GM18873 (cell line): Measurements from ENCODE around the gene NTHL1.

ENCODE experiments used
- ATAC-seq: cut with Tn5 transposase; IDR thresholded peaks from one replicate; pipeline ENCODE4 v1.9.1; 2021; ENCODE audit warnings: mild to moderate bottlenecking, moderate library complexity, moderate number of reproducible peaks; ENCODE audit not compliant: unreplicated experiment, low FRiP score

NTHL1 gene

DNA sequence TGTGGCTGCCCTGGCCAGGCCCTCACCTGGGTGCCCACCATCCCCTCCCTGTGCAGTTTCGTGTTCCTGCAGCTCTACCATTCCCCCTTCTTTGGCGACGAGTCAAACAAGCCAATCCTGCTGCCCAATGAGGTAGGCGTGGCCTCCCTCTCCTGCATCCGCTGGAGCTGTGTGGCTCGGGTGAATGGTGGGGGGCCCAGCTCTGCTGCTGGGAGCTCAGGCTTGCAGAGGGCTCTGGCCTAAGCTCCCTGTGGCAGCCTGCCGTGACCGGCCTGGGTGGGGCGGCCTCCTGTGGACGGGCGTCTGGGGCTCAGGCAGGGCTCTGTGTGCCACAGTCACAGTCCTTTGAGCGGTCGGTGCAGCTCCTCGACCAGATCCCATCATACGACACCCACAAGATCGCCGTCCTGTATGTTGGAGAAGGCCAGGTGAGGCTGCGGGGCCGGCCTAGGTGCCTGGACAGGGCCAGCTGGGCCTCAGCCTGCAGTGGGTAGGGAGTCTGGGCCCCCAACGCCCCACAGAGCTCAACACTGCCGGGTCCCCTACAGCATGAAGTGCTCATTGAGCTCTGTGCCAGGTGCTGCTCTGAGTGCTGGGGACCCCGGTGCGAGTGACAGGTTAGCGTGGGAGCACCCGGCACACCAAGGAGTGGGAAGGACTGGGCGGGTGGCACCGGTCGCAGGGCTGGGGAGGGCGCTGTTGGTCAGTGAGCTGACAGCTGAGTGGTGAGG, 37.4 kb upstream of the NTHL1 start:
- ATAC-seq: no peak

- no peak for ATAC-seq
These were observed 36.5 kb upstream of the NTHL1 start for GRCh38 chr16:2083876-2084780.

- ATAC-seq: no peak
These were observed 35.8 kb upstream of the NTHL1 start for GRCh38 chr16:2083409-2083808.

- ATAC-seq: no peak
These were observed 35.3 kb upstream of the NTHL1 start for GRCh38 chr16:2082983-2083364.

- no peak for ATAC-seq
These were observed 34.7 kb upstream of the NTHL1 start for GRCh38 chr16:2082171-2082982.

DNA sequence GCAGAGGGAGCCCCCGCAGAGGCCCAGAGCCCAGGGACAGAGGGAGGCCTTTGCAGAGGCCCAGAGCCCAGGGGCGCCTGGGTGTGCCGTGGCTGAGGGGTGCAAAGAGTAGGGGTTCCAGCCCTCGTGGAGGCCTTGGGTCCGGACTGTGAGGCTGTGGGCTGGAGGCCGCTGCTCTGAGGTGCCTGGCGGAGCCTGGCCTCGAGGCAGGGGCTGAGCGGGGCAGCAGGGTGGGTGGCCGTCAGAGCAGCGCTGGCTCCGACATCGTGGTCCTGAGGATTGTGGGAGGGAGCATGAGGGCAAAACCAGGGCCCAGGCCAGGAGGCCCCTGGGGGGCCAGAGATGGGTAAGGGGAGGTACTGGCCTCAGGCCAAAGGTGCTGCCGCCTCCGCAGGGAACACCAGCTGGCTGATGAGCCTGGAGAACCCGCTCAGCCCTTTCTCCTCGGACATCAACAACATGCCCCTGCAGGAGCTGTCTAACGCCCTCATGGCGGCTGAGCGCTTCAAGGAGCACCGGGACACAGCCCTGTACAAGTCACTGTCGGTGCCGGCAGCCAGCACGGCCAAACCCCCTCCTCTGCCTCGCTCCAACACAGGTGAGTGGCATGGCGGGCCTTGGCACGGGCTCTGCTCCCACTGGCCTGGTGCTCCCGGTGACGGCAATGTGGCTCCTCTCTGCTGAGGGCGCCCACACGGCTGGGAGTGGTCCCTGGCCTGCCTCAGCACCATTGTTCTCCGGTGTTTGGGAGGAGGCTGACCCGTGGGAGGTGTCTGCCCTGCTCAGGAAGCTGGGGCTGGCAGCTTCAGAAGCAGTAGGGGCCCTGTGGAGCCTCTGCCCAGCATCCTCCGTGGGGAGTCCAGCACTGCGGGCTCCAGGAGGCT, 33.8 kb upstream of the NTHL1 start:
- ATAC-seq: no peak

GRCh38 chr16:2079991-2080390, 32.4 kb upstream of the NTHL1 start:
- ATAC-seq: no peak

DNA sequence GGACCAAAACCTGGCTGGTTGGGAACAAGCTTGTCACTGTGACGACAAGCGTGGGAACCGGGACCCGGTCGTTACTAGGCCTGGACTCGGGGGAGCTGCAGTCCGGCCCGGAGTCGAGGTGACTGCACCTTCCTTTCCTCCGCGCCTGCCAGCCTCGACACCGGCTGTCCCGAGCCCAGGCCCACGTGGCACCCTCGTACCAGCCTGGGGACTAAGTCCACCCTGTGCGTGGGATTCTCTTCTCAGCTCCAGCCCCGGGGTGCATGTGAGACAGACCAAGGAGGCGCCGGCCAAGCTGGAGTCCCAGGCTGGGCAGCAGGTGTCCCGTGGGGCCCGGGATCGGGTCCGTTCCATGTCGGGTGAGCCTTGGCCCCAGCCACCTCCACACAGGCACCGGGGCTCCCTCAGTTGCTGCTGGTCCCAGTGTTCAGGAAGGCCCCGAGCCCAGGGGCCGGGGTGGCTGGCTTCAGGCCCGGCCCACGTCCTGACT, 31.7 kb upstream of the NTHL1 start:
- ATAC-seq: no peak

- no peak for ATAC-seq
These were observed 31.1 kb upstream of the NTHL1 start for GRCh38 chr16:2078691-2079090.

GRCh38 chr16:2078096-2078495, 30.5 kb upstream of the NTHL1 start:
- no peak for ATAC-seq

- ATAC-seq: no peak
These were observed 30.1 kb upstream of the NTHL1 start for GRCh38 chr16:2077696-2078095.

GRCh38 chr16:2077016-2077415, 29.4 kb upstream of the NTHL1 start:
- no peak for ATAC-seq

GRCh38 chr16:2076072-2076865, 28.6 kb upstream of the NTHL1 start:
- no peak for ATAC-seq

GRCh38 chr16:2075631-2076030, 28.0 kb upstream of the NTHL1 start:
- no peak for ATAC-seq

DNA sequence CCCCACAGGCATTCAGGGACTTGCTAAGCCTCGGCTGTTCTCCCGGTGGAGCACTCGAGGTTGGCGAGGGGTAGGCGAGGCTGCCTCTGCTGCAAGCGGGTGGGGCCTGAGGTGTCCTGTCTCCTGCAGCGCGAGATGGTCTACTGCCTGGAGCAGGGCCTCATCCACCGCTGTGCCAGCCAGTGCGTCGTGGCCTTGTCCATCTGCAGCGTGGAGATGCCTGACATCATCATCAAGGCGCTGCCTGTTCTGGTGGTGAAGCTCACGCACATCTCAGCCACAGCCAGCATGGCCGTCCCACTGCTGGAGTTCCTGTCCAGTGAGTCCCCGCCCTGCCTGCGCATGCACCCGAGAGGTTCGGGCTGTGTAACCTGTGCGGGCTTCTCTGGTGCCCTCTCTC, 26.4 kb upstream of the NTHL1 start:
- ATAC-seq: no peak

GRCh38 chr16:2072926-2073325, 25.3 kb upstream of the NTHL1 start:
- no peak for ATAC-seq

DNA sequence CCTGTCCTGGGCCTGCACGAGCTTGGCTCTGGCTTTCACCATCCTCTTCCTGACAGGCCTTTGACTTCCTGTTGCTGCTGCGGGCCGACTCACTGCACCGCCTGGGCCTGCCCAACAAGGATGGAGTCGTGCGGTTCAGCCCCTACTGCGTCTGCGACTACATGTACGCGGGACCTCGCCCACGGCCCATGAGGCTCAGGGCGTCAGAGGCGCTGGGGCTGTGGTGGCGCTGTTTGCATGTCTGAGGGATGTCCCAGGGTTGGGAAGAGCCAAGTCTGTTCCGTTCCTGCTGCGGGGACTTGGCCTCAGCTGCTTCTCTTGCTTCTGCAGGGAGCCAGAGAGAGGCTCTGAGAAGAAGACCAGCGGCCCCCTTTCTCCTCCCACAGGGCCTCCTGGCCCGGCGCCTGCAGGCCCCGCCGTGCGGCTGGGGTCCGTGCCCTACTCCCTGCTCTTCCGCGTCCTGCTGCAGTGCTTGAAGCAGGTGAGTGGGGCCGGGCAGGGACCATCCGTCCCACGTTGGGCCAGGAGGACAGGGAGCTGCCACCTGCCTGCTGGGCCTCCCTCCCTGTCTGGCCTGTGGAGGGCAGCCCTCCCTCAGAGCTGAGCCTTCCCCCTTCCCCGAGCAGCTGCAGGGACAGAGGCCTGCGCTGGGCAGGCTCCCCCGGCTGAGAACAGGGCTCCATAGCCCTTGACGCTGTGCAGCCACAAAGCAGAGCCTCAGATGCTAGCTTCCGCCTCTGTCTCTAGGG, 24.0 kb upstream of the NTHL1 start:
- ATAC-seq: no peak
